Subcutaneous adipose tissue (tissue), 4 donors: Measurements from ENCODE around the gene GDPD3. TPM values are rescaled to one million over a fixed set of nuclear protein-coding genes. Genes with fewer than 3 reads are reported as not detected.

Experiments used
- CTCF ChIP-seq: fragments of 450-650 bp; IDR thresholded peaks from one replicate; pipeline ENCODE4 v1.5.1; 2016; ENCODE audit warnings: low read depth, mild to moderate bottlenecking, control low read depth, antibody characterized with exemption, moderate library complexity
- total RNA-seq, 4 donors: library from RNA; depleted of rRNA; stranded (reverse); fragments of >200 nt; gene quantifications; one replicate each; pipeline ENCODE4 v1.1.0, GENCODE V29; 2016

Gene GDPD3
- total RNA-seq, 4 donors from 2014 or later: 2.5 to 3.6 (median 2.8) TPM

DNA sequence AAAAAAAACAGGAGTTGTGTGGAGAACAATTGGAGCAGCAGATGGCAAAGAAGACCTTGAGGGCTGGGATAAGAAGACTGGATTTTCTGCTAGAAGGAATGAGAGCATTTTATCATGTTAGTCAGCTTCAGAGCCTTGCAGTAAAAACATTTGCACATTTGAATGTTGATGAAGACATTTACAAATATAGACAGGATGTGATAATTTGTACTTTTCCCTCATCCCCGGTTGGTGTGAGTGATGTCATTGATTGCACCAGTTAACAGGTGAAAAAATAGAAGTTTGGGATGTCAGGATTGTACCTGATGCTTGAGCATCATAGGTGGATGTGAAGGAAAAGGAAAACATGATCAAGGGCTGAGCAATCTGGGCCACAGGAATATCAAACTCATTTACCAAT is 32.3 kb upstream of the GDPD3 start:
- no peak for TF ChIP-seq CTCF

- TF ChIP-seq CTCF: no peak
Observed at GRCh38 chr16:30144917-30145316, 31.6 kb upstream of the GDPD3 start.

GRCh38 chr16:30144017-30144416 is 30.7 kb upstream of the GDPD3 start:
- TF ChIP-seq CTCF: no peak

GRCh38 chr16:30143347-30143702 is 30.0 kb upstream of the GDPD3 start:
- TF ChIP-seq CTCF: no peak

- no peak for TF ChIP-seq CTCF
Observed at GRCh38 chr16:30142672-30143346, 29.5 kb upstream of the GDPD3 start.

- no peak for TF ChIP-seq CTCF
Observed at GRCh38 chr16:30141750-30142149, 28.4 kb upstream of the GDPD3 start.

GRCh38 chr16:30139583-30140481 is 26.5 kb upstream of the GDPD3 start:
- TF ChIP-seq CTCF: no peak
